G401 (cell line): Measurements from ENCODE around the gene RBP7. TPM values are rescaled to one million over a fixed set of nuclear protein-coding genes. Genes with fewer than 3 reads are reported as not detected.

Source experiments
- DNase-seq: peaks from one replicate; pipeline ENCODE4 v3.0.0-alpha.2; 2015; ENCODE audit warnings: low spot score
- in situ Hi-C: cut with HindIII; loops from 2 replicates; pipeline ENCODE4 v1.10.0; 2016; ENCODE audit warnings: low sequenced_read_pairs, mixed read lengths
- total RNA-seq: library from RNA; depleted of rRNA; stranded (reverse); fragments of >200 nt; shearing (Covaris generic); gene quantifications from 2 replicates; pipeline ENCODE4 v1.2.3, GENCODE V29; 2014; rRNA removed

The RBP7 gene
- total RNA-seq, 1 experiment from 2014 or later, result 4.4 TPM

- in situ Hi-C loops, result no loop called here
- no peak for DNase-seq
These were observed 64.2 kb downstream of the RBP7 start for GRCh38 chr1:10061276-10061675.

- no peak for DNase-seq
- in situ Hi-C loops, result no loop called here
These were observed 66.8 kb downstream of the RBP7 start for GRCh38 chr1:10063878-10064277.

- no peak for DNase-seq
- in situ Hi-C loops, result no loop called here
These were observed 67.7 kb downstream of the RBP7 start for GRCh38 chr1:10064416-10065343.

- no peak for DNase-seq
- in situ Hi-C loops, result no loop called here
These were observed 68.3 kb downstream of the RBP7 start for GRCh38 chr1:10065344-10065685.

Other genes starting within 250 kb of the RBP7 start
- gene CLSTN1, start 173.3 kb upstream of the RBP7 start, total RNA-seq, result 136 and 175 TPM in 2 replicates
- gene CTNNBIP1, start 87.0 kb upstream of the RBP7 start, total RNA-seq, result 346 and 526 TPM in 2 replicates
- gene LZIC, start 53.8 kb upstream of the RBP7 start, total RNA-seq, result 33.3 and 45.7 TPM in 2 replicates
- 19.0 and 20.2 TPM in 2 replicates for gene NMNAT1, start 53.8 kb upstream of the RBP7 start, total RNA-seq
- gene UBE4B, start 35.7 kb downstream of the RBP7 start, total RNA-seq, result 82.1 and 101 TPM in 2 replicates
- gene KIF1B, start 213.3 kb downstream of the RBP7 start, total RNA-seq, result 11.8 and 19.9 TPM in 2 replicates